Subcutaneous adipose tissue (tissue), 4 donors: ENCODE results near the gene EHMT1. TPM values are rescaled to one million over a fixed set of nuclear protein-coding genes. Genes with fewer than 3 reads are reported as not detected.

Experiments
- CTCF ChIP-seq: fragments of 450-650 bp; IDR thresholded peaks from one replicate; pipeline ENCODE4 v1.5.1; 2016; ENCODE audit warnings: low read depth, mild to moderate bottlenecking, control low read depth, antibody characterized with exemption, moderate library complexity
- total RNA-seq, 4 donors: library from RNA; depleted of rRNA; stranded (reverse); fragments of >200 nt; gene quantifications; one replicate each; pipeline ENCODE4 v1.1.0, GENCODE V29; 2016

Gene EHMT1
- total RNA-seq, 4 donors from 2014 or later, result 53.2 to 168 (median 65.9) TPM

- no peak for TF ChIP-seq CTCF
Measured at GRCh38 chr9:137685741-137686420, 67.1 kb downstream of the EHMT1 start.

GRCh38 chr9:137688261-137688660 lies 69.5 kb downstream of the EHMT1 start:
- TF ChIP-seq CTCF, result no peak

- no peak for TF ChIP-seq CTCF
Measured at GRCh38 chr9:137688725-137689124, 69.9 kb downstream of the EHMT1 start.

- TF ChIP-seq CTCF, result no peak
Measured at GRCh38 chr9:137689745-137690529, 71.1 kb downstream of the EHMT1 start.

GRCh38 chr9:137690930-137691645 lies 72.3 kb downstream of the EHMT1 start:
- TF ChIP-seq CTCF, result no peak

GRCh38 chr9:137691646-137692351 lies 73.0 kb downstream of the EHMT1 start:
- no peak for TF ChIP-seq CTCF
